H7 (cell line): Measurements from ENCODE around the gene S1PR1. TPM values are rescaled to one million over a fixed set of nuclear protein-coding genes. Genes with fewer than 3 reads are reported as not detected.

Experiments used
- DNase-seq: peaks from one replicate; pipeline ENCODE4 v3.0.0; 2012
- H3K27me3 ChIP-seq: 2 replicates; pipeline ENCODE4 v1.6.0; 2011; ENCODE audit warnings: mild to moderate bottlenecking, low read length; ENCODE audit not compliant: control insufficient read depth, insufficient read depth
- H3K36me3 ChIP-seq: replicated peaks from 2 replicates; pipeline ENCODE4 v1.5.1; 2011; ENCODE audit warnings: low read length; ENCODE audit not compliant: control insufficient read depth, insufficient read depth
- H3K4me3 ChIP-seq: 2 replicates; pipeline ENCODE4 v1.5.1; 2011; ENCODE audit warnings: low read depth, mild to moderate bottlenecking, control low read depth, low read length, moderate library complexity; ENCODE audit not compliant: insufficient read depth
- total RNA-seq: library from RNA; depleted of rRNA; stranded (reverse); fragments of >200 nt; shearing (Covaris generic); gene quantifications from 2 replicates; pipeline ENCODE4 v1.2.3, GENCODE V29; 2014

S1PR1 gene
- total RNA-seq, 1 experiment from 2014 or later: 0.62 TPM

GRCh38 chr1:101235696-101236515, 913 bp upstream of the S1PR1 start:
- peak; percentile 60 for DNase-seq
- H3K36me3 ChIP-seq: no peaks in the 10 kb centered on the region
- peak overlapping the region; percentile 58 for H3K4me3 ChIP-seq
- H3K27me3 ChIP-seq: peaks cover 34% of the 10 kb centered on the region

GRCh38 chr1:101237229-101237837, 514 bp downstream of the S1PR1 start:
- DNase-seq: no peak
- no peaks in the 10 kb centered on the region for H3K36me3 ChIP-seq
- peaks cover 34% of the 10 kb centered on the region for H3K27me3 ChIP-seq
- peak overlapping the region; percentile 58 for H3K4me3 ChIP-seq

GRCh38 chr1:101238031-101238628, 1.3 kb downstream of the S1PR1 start:
- H3K4me3 ChIP-seq: 0 out of 2 replicates have a peak overlapping the region, but pooled peaks have one; percentile 0
- DNase-seq: peak; percentile 39
- peaks cover 34% of the 10 kb centered on the region for H3K27me3 ChIP-seq
- no peaks in the 10 kb centered on the region for H3K36me3 ChIP-seq

GRCh38 chr1:101238681-101239094, 1.9 kb downstream of the S1PR1 start:
- Histone ChIP-seq H3K36me3 (no peaks in the 10 kb centered on the region), H3K27me3 (peaks cover 34% of the 10 kb centered on the region), H3K4me3 (no peak overlapping the region)
- peak; percentile 78 for DNase-seq

- Histone ChIP-seq H3K27me3 (peaks cover 34% of the 10 kb centered on the region), H3K4me3 (no peak overlapping the region), H3K36me3 (no peaks in the 10 kb centered on the region)
- no peak for DNase-seq
Observed at GRCh38 chr1:101239095-101240040, 2.5 kb downstream of the S1PR1 start.

GRCh38 chr1:101240041-101240430, 3.2 kb downstream of the S1PR1 start:
- DNase-seq: no peak
- H3K4me3 ChIP-seq: no peak overlapping the region
- H3K36me3 ChIP-seq: no peaks in the 10 kb centered on the region
- peaks cover 30% of the 10 kb centered on the region for H3K27me3 ChIP-seq

GRCh38 chr1:101241485-101242225, 4.8 kb downstream of the S1PR1 start:
- H3K27me3 ChIP-seq: peaks cover 17% of the 10 kb centered on the region
- no peak for DNase-seq

GRCh38 chr1:101242324-101243050, 5.7 kb downstream of the S1PR1 start:
- Histone ChIP-seq H3K4me3 (no peak overlapping the region), H3K36me3 (no peaks in the 10 kb centered on the region), H3K27me3 (peaks cover 9% of the 10 kb centered on the region)
- no peak for DNase-seq

More at GRCh38 chr1:101241485-101242225, 4.8 kb downstream of the S1PR1 start:
- no peaks in the 10 kb centered on the region for H3K36me3 ChIP-seq
- H3K4me3 ChIP-seq: no peak overlapping the region

- no peak overlapping the region for H3K4me3 ChIP-seq
- H3K27me3 ChIP-seq: no peaks in the 10 kb centered on the region
- no peaks in the 10 kb centered on the region for H3K36me3 ChIP-seq
- no peak for DNase-seq
Observed at GRCh38 chr1:101243751-101244150, 6.9 kb downstream of the S1PR1 start.

- H3K36me3 ChIP-seq: no peaks in the 10 kb centered on the region
- no peak overlapping the region for H3K4me3 ChIP-seq
- H3K27me3 ChIP-seq: no peaks in the 10 kb centered on the region
- DNase-seq: no peak
Observed at GRCh38 chr1:101244842-101245241, 8.0 kb downstream of the S1PR1 start.

GRCh38 chr1:101245246-101245927, 8.6 kb downstream of the S1PR1 start:
- DNase-seq: no peak

GRCh38 chr1:101247404-101248287, 10.8 kb downstream of the S1PR1 start:
- H3K4me3 ChIP-seq: no peak overlapping the region
- H3K36me3 ChIP-seq: no peaks in the 10 kb centered on the region

More at GRCh38 chr1:101245246-101245927, 8.6 kb downstream of the S1PR1 start:
- H3K36me3 ChIP-seq: no peaks in the 10 kb centered on the region
- H3K27me3 ChIP-seq: no peaks in the 10 kb centered on the region
- no peak overlapping the region for H3K4me3 ChIP-seq

More at GRCh38 chr1:101247404-101248287, 10.8 kb downstream of the S1PR1 start:
- no peaks in the 10 kb centered on the region for H3K27me3 ChIP-seq
- DNase-seq: no peak
